Measurements from ENCODE around the gene PLPPR1. TPM values are rescaled to one million over a fixed set of nuclear protein-coding genes. Genes with fewer than 3 reads are reported as not detected.

Gene PLPPR1
- total and polyA plus RNA-seq, 2 of the 4 experiments (the other 2 are of a cell fraction), result not detected

DNA sequence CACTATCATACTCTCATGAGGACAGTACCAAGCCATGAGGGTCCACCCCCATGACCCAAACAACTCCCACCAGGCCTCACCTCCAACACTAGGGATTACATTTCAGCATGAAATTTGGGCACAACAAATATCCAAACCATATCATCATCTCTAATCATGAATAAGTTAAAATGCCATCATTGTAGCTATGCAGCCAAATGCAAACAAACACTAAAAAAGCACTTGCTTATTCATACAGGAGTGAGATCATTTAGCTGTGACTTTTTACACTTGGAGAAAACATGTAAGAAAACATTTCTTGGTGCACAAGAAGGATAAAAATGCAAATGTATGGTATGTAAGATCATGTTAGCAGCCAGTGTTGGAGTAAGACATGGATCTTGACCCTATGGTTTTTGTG, 332.1 kb downstream of the PLPPR1 start:
- Histone ChIP-seq H2BK5ac (ENCODE audit: low read depth, low read length, poor library complexity, severe bottlenecking) (no peak overlapping the region), H3K9me1 (ENCODE audit: insufficient read depth, low read length) (no peaks in the 10 kb centered on the region), H3K4ac (ENCODE audit: low read depth, low read length) (no peak overlapping the region), H3K4me3 (ENCODE audit: insufficient read depth, low read depth, low read length) (no peak overlapping the region), H3K79me1 (ENCODE audit: low read depth in 1 of 2, low read length in 2 of 2) (no peaks in the 10 kb centered on the region), H4K8ac (ENCODE audit: low read depth in 2 of 2, low read length in 2 of 2) (no peak overlapping the region), H3K9ac (ENCODE audit: low read depth, low read length) (no peak overlapping the region), H3K56ac (ENCODE audit: extremely low read depth, insufficient read depth, low read length) (no peak overlapping the region), H2BK120ac (ENCODE audit: low read depth, low read length) (no peak overlapping the region), H3K9me3 (ENCODE audit: control insufficient read depth, insufficient read depth, low read length) (no peaks in the 10 kb centered on the region), H2AK9ac (replicated peaks; ENCODE audit: low read depth, low read length, poor library complexity) (no peak overlapping the region), H3K14ac (replicated peaks; ENCODE audit: low read depth, low read length) (no peak overlapping the region), H3K4me1 (ENCODE audit: control insufficient read depth, insufficient read depth, low read length) (no peaks in the 10 kb centered on the region), H3K27ac (ENCODE audit: insufficient read depth, low read length) (no peak overlapping the region), H2BK20ac (ENCODE audit: low read depth, low read length) (no peak overlapping the region), H3K4me2 (ENCODE audit: low read depth, low read length) (no peak overlapping the region), H4K91ac (ENCODE audit: insufficient read depth, low read depth, low read length) (no peak overlapping the region), H3K23ac (ENCODE audit: low read depth, low read length) (no peak overlapping the region), H2AFZ (replicated peaks; ENCODE audit: low read length, poor library complexity) (no peak overlapping the region), H3K27me3 (ENCODE audit: control insufficient read depth, insufficient read depth, low read length) (no peaks in the 10 kb centered on the region), H4K20me1 (ENCODE audit: insufficient read depth, low read length) (no peaks in the 10 kb centered on the region), H2BK15ac (ENCODE audit: low read depth, low read length) (no peak overlapping the region), H2AK5ac (ENCODE audit: low read depth, low read length) (no peak overlapping the region), H4K5ac (ENCODE audit: low read depth, low read length) (no peak overlapping the region), H3K36me3 (ENCODE audit: control insufficient read depth, insufficient read depth, low read length) (no peaks in the 10 kb centered on the region), H3K18ac (ENCODE audit: low read depth, low read length) (no peak overlapping the region)
- dilution Hi-C loops (cut with HindIII; ENCODE audit: low sequenced_read_pairs, unreplicated experiment) (no loop called here), in situ Hi-C loops (cut with MboI; ENCODE audit: low sequenced_read_pairs) (no loop called here), intact Hi-C loops (cut with micrococcal nuclease) (no loop called here)
- CTCF ChIA-PET, result no interaction called here
- BruUV-seq (replicated peaks), result no TSS peak
- no peak for TF ChIP-seq MXI1 (IDR thresholded peaks at IDR 0.05; ENCODE audit: borderline replicate concordance, low read depth, low read length)
- TF ChIP-seq, protein P1, sequence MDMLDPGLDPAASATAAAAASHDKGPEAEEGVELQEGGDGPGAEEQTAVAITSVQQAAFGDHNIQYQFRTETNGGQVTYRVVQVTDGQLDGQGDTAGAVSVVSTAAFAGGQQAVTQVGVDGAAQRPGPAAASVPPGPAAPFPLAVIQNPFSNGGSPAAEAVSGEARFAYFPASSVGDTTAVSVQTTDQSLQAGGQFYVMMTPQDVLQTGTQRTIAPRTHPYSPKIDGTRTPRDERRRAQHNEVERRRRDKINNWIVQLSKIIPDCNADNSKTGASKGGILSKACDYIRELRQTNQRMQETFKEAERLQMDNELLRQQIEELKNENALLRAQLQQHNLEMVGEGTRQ (IDR thresholded peaks at IDR 0.05; ENCODE audit: low read depth, low read length), result no peak
- no peak for TF ChIP-seq RAD21 (IDR thresholded peaks at IDR 0.05; ENCODE audit: low read length)
- no peak for TF ChIP-seq MAFK (IDR thresholded peaks at IDR 0.05; ENCODE audit: low read depth, low read length)
- no peak for TF ChIP-seq MAZ (IDR thresholded peaks at IDR 0.05; ENCODE audit: borderline replicate concordance, low read depth, low read length)
- POLR2A ChIA-PET (ENCODE audit: unreplicated experiment), result no interaction called here
- ATAC-seq (ENCODE audit: low read depth) (no peak), DNase-seq (no peak)
